ENCODE results near the gene SPTLC3.

DNA sequence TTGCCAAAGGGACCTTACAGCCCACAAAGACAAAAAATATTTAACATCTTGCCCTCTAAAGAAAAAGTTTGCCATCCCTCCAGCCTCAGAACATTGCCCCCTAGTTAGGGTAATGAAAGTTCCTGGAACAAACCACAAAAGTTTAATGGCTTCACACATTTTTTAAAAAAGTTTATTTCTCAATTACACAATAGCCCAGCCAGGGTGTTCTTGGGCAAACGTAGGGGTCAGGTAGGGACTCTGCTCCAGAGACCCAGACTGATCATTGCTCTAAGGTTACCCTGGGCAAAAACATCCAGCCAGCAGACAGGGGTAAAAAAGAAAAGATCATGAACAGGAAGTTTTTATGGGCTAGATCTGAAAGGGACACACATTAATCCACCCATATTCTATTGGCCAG lies 207.8 kb downstream of the SPTLC3 start:
- TF ChIP-seq, protein P1, sequence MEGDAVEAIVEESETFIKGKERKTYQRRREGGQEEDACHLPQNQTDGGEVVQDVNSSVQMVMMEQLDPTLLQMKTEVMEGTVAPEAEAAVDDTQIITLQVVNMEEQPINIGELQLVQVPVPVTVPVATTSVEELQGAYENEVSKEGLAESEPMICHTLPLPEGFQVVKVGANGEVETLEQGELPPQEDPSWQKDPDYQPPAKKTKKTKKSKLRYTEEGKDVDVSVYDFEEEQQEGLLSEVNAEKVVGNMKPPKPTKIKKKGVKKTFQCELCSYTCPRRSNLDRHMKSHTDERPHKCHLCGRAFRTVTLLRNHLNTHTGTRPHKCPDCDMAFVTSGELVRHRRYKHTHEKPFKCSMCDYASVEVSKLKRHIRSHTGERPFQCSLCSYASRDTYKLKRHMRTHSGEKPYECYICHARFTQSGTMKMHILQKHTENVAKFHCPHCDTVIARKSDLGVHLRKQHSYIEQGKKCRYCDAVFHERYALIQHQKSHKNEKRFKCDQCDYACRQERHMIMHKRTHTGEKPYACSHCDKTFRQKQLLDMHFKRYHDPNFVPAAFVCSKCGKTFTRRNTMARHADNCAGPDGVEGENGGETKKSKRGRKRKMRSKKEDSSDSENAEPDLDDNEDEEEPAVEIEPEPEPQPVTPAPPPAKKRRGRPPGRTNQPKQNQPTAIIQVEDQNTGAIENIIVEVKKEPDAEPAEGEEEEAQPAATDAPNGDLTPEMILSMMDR (conservative IDR thresholded peaks at IDR 0.05): no peak
- no peak for TF ChIP-seq EZH2 (IDR thresholded peaks at IDR 0.05; ENCODE audit: low read depth)
